Measurements from ENCODE around the gene FAM241B. TPM values are rescaled to one million over a fixed set of nuclear protein-coding genes. Genes with fewer than 3 reads are reported as not detected.

FAM241B gene
- total RNA-seq, 1 experiment from 2014 or later, result 24.4 TPM

DNA sequence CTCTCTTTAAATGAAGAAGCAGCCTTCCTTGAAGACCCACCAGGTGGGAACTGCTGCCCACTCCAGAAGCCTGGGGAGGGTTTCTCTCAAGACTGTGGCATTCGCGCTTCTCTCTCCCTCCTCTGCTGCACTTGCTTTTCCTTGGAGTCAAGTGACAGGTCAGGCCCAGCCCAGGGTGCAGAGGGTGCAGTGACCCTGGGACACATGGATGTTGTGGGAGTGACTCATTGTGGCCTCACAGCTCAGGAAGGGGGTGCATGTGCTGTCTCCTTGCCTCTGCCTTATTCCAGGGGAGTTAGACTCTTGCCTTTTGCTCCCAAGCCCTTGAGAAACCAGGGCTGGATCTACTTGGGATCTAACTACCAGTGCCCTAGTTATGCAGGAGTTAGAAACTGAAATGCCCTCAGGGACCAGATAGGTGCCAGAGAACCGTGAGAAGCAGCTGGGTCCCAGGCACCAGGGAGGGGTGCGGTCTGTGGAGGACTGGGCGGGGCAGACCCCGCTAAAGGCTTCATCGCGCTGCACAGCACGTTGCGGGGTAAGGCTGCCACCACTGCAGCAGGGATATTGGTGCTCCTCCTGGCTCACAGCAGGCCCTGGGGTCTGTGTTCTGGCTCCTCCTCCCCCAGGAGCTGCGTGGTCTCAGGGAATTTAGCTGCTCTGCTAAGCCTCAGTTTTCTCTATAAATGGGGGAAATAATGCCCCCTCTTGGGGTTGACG is 11.4 kb downstream of the FAM241B start:
- Mint-ChIP-seq H3K27ac (no peak overlapping the region), H3K27me3 (ENCODE audit: low read depth) (no peaks in the 10 kb centered on the region; the same call in 1 of the 2 replicates), H3K36me3 (0 out of 2 replicates have a peak, but pooled peaks cover 3% of the 10 kb centered on the region), H3K9me3 (0 out of 2 replicates have a peak, but pooled peaks cover 3% of the 10 kb centered on the region), H3K4me1 (peaks cover 25% of the 10 kb centered on the region), H3K4me3 (no peak overlapping the region)
- ChIA-PET POLR2A (no interaction called here), CTCF (interaction anchor here (0.6 to 17.6 kb wide), 6 partner anchors 9 to 492 kb away, joined by 3 to 511 read pairs (median 72); no protein-coding TSS in a partner anchor)
- no peak for ATAC-seq
- no peak for DNase-seq (ENCODE audit: low spot score)
- TF ChIP-seq, protein P1, sequence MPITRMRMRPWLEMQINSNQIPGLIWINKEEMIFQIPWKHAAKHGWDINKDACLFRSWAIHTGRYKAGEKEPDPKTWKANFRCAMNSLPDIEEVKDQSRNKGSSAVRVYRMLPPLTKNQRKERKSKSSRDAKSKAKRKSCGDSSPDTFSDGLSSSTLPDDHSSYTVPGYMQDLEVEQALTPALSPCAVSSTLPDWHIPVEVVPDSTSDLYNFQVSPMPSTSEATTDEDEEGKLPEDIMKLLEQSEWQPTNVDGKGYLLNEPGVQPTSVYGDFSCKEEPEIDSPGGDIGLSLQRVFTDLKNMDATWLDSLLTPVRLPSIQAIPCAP (CRISPR knock-in tag; IDR thresholded peaks at IDR 0.05), result no peak
- TF ChIP-seq GABPB1 (CRISPR knock-in tag; IDR thresholded peaks at IDR 0.05), result no peak
- no peak for TF ChIP-seq FOXP1 (CRISPR knock-in tag; IDR thresholded peaks at IDR 0.05; ENCODE audit: borderline replicate concordance)
- no peak for TF ChIP-seq SMAD4 (CRISPR knock-in tag; IDR thresholded peaks at IDR 0.05)

DNA sequence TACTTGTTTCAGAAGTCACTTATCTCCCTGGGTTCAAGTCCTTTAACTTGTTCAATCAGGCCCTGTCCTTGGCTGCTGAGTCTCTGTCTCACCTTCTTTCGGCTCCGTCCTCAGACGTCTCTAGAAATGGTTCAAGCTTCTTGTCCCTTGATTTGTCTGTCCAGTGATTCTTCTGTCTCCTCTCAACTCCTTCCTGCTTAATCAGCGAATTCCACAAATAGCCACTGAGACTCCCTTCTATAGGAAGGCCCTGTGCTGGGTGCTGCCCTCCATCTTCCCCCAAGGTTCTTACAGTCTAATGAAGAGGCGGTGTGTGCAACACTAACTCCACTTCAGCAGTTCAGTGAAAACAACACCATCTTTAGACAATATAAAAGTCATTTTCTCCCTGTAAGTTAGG is 12.7 kb downstream of the FAM241B start:
- ChIA-PET POLR2A (no interaction called here), CTCF (interaction anchor here (8.1 to 17.6 kb wide), 3 partner anchors 17 to 128 kb away, joined by 140 to 511 read pairs (median 256); no protein-coding TSS in a partner anchor)
- H3K27me3 Mint-ChIP-seq (ENCODE audit: low read depth), result no peaks in the 10 kb centered on the region; the same call in 1 of the 2 replicates
- H3K27ac Mint-ChIP-seq, result no peak overlapping the region
- no peak overlapping the region for H3K4me3 Mint-ChIP-seq
- H3K4me1 Mint-ChIP-seq, result peaks cover 30% of the 10 kb centered on the region
- DNase-seq (ENCODE audit: low spot score), result no peak
- 0 out of 2 replicates have a peak, but pooled peaks cover 3% of the 10 kb centered on the region for H3K9me3 Mint-ChIP-seq
- TF ChIP-seq, protein P2, sequence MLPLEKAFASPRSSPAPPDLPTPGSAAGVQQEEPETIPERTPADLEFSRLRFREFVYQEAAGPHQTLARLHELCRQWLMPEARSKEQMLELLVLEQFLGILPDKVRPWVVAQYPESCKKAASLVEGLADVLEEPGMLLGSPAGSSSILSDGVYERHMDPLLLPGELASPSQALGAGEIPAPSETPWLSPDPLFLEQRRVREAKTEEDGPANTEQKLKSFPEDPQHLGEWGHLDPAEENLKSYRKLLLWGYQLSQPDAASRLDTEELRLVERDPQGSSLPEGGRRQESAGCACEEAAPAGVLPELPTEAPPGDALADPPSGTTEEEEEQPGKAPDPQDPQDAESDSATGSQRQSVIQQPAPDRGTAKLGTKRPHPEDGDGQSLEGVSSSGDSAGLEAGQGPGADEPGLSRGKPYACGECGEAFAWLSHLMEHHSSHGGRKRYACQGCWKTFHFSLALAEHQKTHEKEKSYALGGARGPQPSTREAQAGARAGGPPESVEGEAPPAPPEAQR (CRISPR knock-in tag; IDR thresholded peaks at IDR 0.05), result no peak
- TF ChIP-seq, protein P3, sequence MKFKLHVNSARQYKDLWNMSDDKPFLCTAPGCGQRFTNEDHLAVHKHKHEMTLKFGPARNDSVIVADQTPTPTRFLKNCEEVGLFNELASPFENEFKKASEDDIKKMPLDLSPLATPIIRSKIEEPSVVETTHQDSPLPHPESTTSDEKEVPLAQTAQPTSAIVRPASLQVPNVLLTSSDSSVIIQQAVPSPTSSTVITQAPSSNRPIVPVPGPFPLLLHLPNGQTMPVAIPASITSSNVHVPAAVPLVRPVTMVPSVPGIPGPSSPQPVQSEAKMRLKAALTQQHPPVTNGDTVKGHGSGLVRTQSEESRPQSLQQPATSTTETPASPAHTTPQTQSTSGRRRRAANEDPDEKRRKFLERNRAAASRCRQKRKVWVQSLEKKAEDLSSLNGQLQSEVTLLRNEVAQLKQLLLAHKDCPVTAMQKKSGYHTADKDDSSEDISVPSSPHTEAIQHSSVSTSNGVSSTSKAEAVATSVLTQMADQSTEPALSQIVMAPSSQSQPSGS (CRISPR knock-in tag; IDR thresholded peaks at IDR 0.05; ENCODE audit: borderline replicate concordance, low read depth), result no peak
- no peak for TF ChIP-seq CREM (CRISPR knock-in tag; IDR thresholded peaks at IDR 0.05)
- TF ChIP-seq GABPB1 (CRISPR knock-in tag; IDR thresholded peaks at IDR 0.05), result no peak
- no peak for TF ChIP-seq HMGA2 (CRISPR knock-in tag; IDR thresholded peaks at IDR 0.05)
- TF ChIP-seq, protein P4, sequence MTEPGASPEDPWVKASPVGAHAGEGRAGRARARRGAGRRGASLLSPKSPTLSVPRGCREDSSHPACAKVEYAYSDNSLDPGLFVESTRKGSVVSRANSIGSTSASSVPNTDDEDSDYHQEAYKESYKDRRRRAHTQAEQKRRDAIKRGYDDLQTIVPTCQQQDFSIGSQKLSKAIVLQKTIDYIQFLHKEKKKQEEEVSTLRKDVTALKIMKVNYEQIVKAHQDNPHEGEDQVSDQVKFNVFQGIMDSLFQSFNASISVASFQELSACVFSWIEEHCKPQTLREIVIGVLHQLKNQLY (CRISPR knock-in tag; IDR thresholded peaks at IDR 0.05), result no peak
- ATAC-seq, result no peak
- 0 out of 2 replicates have a peak, but pooled peaks cover 3% of the 10 kb centered on the region for H3K36me3 Mint-ChIP-seq

DNA sequence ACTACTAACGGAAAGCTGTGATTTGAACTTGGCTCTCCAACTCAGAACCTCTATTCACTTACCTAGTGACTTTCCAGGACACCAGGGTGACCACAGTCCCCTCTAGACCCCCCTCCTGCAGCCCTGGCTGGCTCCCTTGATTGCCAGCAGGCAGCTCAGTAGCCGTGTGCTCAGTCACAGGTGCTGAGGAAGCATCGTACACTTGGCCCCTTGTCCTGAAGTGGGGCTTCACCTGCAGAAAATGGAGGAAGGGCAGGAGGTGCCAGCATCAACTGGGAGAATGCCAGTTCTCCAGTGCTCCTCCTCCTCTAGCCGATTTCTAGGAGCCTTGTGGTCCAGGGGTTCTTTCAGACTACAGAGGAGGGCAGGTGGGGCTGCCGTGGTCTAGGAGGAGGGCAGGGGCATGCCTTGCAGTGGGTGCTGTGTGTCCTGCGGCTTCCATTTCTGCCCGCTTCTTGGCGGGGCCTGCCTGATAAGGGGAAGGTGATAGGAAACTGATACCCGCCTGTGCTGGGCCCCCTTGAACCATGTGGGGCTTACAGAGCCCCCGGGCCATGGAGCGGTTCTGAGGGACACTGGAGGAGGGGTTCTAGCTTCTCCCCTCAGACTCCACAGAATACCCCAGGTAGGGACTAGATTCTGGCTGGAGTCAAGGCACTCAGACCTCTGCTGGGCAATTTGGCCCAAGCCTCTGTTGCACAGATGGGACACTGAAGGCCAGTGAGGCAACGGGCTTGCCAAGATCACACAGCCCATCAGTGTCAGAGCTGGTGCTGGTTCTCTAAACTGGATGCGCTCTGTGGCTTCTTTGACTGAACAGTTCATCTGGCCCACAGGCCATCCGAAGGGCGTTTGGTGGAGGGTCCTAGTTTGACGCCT is 14.0 kb downstream of the FAM241B start:
- H3K4me1 Mint-ChIP-seq, result peaks cover 31% of the 10 kb centered on the region
- TF ChIP-seq, protein P5, sequence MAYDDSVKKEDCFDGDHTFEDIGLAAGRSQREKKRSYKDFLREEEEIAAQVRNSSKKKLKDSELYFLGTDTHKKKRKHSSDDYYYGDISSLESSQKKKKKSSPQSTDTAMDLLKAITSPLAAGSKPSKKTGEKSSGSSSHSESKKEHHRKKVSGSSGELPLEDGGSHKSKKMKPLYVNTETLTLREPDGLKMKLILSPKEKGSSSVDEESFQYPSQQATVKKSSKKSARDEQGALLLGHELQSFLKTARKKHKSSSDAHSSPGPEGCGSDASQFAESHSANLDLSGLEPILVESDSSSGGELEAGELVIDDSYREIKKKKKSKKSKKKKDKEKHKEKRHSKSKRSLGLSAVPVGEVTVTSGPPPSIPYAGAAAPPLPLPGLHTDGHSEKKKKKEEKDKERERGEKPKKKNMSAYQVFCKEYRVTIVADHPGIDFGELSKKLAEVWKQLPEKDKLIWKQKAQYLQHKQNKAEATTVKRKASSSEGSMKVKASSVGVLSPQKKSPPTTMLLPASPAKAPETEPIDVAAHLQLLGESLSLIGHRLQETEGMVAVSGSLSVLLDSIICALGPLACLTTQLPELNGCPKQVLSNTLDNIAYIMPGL (CRISPR knock-in tag; IDR thresholded peaks at IDR 0.05), result 0 out of 2 replicates have a peak, but pooled peaks have one; percentile 23
- TF ChIP-seq, protein P6, sequence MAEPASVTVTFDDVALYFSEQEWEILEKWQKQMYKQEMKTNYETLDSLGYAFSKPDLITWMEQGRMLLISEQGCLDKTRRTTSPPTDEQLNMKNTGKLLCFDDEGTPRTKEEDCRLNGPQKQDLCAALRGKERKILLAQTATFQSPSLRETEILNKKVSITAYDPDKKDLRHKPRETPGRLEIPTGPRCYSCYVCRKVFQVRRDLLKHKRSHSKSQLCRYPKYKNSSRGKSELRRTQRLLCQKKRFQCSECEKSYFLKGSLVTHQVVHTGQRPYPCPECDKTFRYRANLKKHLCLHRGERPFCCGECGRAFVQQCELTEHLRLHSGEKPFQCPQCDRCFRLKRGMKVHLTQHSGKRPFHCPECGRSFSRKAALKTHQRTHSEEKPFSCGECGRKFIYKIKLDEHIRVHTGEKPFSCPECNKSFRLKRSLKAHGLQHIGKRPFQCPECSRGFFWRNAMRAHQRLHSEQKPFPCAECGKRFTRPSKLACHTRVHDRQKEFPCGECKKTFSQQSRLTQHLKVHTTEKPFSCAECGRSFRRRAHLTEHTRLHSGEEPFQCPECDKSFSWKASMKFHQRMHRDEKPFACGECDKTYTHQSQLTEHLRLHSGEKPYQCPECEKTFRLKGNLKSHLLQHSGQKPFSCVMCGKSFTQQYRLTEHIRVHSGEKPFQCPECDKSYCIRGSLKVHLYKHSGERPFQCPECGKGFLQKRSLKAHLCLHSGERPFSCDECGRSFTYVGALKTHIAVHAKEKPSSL (CRISPR knock-in tag; conservative IDR thresholded peaks at IDR 0.05), result no peak
- no peak for TF ChIP-seq NR2C2 (CRISPR knock-in tag; IDR thresholded peaks at IDR 0.05)
- no peak overlapping the region for H3K27ac Mint-ChIP-seq
- 0 out of 2 replicates have a peak, but pooled peaks cover 3% of the 10 kb centered on the region for H3K9me3 Mint-ChIP-seq
- no peak for DNase-seq (ENCODE audit: low spot score)
- ChIA-PET CTCF (interaction anchor here (0.7 to 17.6 kb wide), 29 partner anchors 8 to 315 kb away, joined by 3 to 511 read pairs (median 4); no protein-coding TSS in a partner anchor), POLR2A (interaction anchor here (0.7 kb wide), 1 partner anchor 71 kb away, joined by 3 read pairs; no protein-coding TSS in a partner anchor)
- H3K36me3 Mint-ChIP-seq, result 0 out of 2 replicates have a peak, but pooled peaks cover 3% of the 10 kb centered on the region
- no peak overlapping the region for H3K4me3 Mint-ChIP-seq
- no peaks in the 10 kb centered on the region; the same call in 1 of the 2 replicates for H3K27me3 Mint-ChIP-seq (ENCODE audit: low read depth)
- ATAC-seq, result no peak

Data from WTC11 (cell line).